Astrocyte (in vitro differentiated cells and primary cell): ENCODE data around the gene MORN4.

Experiments
- CTCF ChIP-seq: IDR thresholded peaks from 2 replicates; pipeline ENCODE4 v1.5.1; 2011; ENCODE audit warnings: low read depth, mild to moderate bottlenecking, inconsistent platforms, low read length, moderate library complexity; ENCODE audit not compliant: insufficient read depth
- EZH2 ChIP-seq: IDR thresholded peaks from 2 replicates; pipeline ENCODE4 v1.6.1; 2012; ENCODE audit warnings: mild to moderate bottlenecking, low read length, inconsistent platforms; ENCODE audit not compliant: insufficient read depth

DNA sequence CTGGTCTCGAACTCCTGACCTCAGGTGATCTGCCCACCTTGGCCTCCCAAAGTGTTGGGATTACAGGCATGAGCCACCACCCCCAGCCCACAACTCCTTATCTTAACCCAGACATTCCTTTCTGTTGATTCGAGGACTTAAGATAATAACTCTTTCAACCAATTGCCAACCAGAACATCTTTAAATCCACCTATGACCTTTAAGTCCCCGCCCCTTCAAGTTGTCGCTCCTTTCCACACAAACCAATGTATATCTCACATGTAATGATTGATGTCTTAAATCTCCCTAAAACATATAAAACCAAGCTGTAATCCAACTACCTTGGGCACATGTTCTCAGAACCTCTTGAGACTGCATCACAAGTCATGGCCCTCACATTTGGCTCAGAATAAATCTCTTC is 68.5 kb downstream of the MORN4 start:
- TF ChIP-seq CTCF: no peak
- no peak for TF ChIP-seq EZH2
